Colonic mucosa (tissue), 4 donors: ENCODE data around the gene TELO2. TPM values are rescaled to one million over a fixed set of nuclear protein-coding genes. Genes with fewer than 3 reads are reported as not detected.

Experiments
- DNase-seq: peaks from one replicate; pipeline ENCODE4 v3.0.0-alpha.2; 2020
- H3K27ac ChIP-seq: fragments of 200-600 bp; one replicate; pipeline ENCODE4 v1.8.0; 2021
- H3K27me3 ChIP-seq: fragments of 200-600 bp; one replicate; pipeline ENCODE4 v1.8.0; 2021
- H3K36me3 ChIP-seq: fragments of 200-600 bp; one replicate; pipeline ENCODE4 v1.8.0; 2021
- H3K4me1 ChIP-seq: fragments of 200-600 bp; one replicate; pipeline ENCODE4 v1.8.0; 2021; ENCODE audit warnings: mild to moderate bottlenecking
- H3K4me3 ChIP-seq: fragments of 200-600 bp; one replicate; pipeline ENCODE4 v1.8.0; 2021
- H3K9ac ChIP-seq, 2 donors: one replicate each; pipeline ENCODE4 v1.7.0; 2013; ENCODE audit warnings: control low read depth in 2 of 2, low read depth in 2 of 2, low read length in 2 of 2
- H3K9me3 ChIP-seq: fragments of 200-600 bp; one replicate; pipeline ENCODE4 v1.8.0; 2021
- intact Hi-C: fragments of 100-400 bp; cut with DNase I; formaldehyde crosslinking; loops from one replicate; pipeline ENCODE4 v1.14.1; 2022
- total RNA-seq, 2 donors: library from RNA; stranded (reverse); fragmentation: NEBNext Ultra II Directional in 1 of 2; extraction: Animal tissue kit (Norgen Biotek cat#: 25700) in 1 of 2; gene quantifications; one replicate each; pipeline ENCODE4 v1.2.1, GENCODE V29; 2021
- TF ChIP-seq, protein P1 (sequence below): fragments of 200-600 bp; IDR thresholded peaks from one replicate; pipeline ENCODE4 v1.8.0; 2022; ENCODE audit warnings: antibody characterized with exemption, mild to moderate bottlenecking
- donor health status: healthy.
- donor health status: DM: no; HTN: no; CAD: no.
- donor health status: DM: no; HTN: no; CAD: no.

Gene TELO2
- total RNA-seq, 2 donors from 2014 or later: 18.4 to 76.0 TPM

DNA sequence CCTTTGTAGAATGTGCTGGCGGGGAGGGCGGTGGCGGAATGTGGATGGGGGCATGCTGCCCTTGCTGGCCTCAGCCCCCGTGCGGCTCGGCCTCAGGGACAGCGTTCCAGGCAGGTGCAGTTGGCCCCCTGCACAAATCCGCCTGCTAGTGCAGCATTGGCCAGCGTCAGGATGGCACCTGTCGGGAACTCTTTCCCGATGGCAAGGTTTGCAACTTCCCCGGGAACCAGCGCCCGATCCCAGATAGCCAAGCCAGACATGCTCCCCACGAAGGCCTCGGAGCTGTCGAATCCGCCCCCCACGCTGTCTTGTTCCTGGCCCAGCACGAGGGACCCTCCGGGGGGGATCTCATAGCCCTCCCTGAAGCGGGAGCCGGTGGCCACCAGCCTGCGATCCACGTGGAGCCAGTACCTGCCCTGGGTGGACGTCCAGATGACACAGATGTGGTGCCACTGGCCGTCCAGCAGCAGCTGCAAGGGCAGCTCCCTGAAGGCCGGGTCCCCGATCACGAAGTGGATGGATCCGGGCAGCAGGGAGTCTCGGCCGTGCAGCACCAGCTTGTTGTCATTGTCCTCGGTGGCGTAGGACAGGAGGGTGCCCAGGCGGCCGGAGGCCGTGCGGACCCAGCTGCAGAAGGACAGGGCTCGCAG, 7.2 kb upstream of the TELO2 start:
- Histone ChIP-seq H3K36me3 (no peaks in the 10 kb centered on the region), H3K27ac (no peak overlapping the region), H3K27me3 (no peaks in the 10 kb centered on the region), H3K4me3 (no peak overlapping the region), H3K9me3 (no peaks in the 10 kb centered on the region), H3K4me1 (no peaks in the 10 kb centered on the region), H3K9ac (no peak overlapping the region)
- DNase-seq: no peak
- TF ChIP-seq, protein P1, sequence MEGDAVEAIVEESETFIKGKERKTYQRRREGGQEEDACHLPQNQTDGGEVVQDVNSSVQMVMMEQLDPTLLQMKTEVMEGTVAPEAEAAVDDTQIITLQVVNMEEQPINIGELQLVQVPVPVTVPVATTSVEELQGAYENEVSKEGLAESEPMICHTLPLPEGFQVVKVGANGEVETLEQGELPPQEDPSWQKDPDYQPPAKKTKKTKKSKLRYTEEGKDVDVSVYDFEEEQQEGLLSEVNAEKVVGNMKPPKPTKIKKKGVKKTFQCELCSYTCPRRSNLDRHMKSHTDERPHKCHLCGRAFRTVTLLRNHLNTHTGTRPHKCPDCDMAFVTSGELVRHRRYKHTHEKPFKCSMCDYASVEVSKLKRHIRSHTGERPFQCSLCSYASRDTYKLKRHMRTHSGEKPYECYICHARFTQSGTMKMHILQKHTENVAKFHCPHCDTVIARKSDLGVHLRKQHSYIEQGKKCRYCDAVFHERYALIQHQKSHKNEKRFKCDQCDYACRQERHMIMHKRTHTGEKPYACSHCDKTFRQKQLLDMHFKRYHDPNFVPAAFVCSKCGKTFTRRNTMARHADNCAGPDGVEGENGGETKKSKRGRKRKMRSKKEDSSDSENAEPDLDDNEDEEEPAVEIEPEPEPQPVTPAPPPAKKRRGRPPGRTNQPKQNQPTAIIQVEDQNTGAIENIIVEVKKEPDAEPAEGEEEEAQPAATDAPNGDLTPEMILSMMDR: no peak
- intact Hi-C loops: no loop called here

DNA sequence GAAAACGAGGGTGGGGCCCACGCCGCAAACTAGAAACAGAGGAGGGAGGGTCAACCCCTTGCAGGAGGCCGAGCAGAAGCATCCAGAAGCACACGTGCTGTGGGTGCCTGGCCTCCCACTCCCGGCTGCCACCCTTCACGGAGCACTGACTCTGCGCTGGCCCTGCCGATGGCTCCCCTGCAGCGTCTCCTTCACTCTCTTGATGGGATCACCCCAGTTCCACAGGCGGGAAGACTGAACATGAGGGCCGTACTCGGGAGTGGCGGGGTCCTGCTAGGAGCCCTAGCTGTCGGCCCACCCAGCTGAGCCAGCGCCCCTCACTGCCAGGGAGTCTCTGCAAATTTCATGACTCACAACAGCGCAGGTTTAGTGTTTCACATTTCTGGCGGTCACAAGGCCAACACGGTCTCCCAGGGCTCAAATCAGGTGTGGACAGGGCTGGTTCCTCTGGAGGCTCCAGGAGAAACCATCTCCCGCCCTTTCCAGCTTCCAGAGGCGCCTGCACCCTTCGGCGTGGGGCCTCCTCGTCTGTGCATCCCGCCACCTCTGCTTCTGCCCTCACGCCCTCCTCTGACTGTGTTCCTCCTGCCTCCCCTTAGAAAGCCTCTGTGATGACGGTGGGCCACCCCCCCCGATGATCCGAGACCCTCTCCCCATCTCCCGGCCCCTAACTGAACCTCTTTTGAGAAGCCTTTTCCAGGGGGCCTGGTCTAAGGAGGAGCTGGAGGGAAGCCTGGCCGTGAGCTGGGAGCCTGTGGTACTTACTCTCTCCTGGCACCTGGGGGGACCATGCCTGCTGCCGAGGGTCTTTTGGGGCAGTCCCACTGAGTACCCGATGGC, 6.4 kb upstream of the TELO2 start:
- H3K27me3 ChIP-seq: no peaks in the 10 kb centered on the region
- no peak overlapping the region for H3K27ac ChIP-seq
- H3K9ac ChIP-seq: no peak overlapping the region
- no peaks in the 10 kb centered on the region for H3K9me3 ChIP-seq
- DNase-seq: no peak
- H3K36me3 ChIP-seq: no peaks in the 10 kb centered on the region
- TF ChIP-seq, protein P1: no peak
- no peaks in the 10 kb centered on the region for H3K4me1 ChIP-seq
- no peak overlapping the region for H3K4me3 ChIP-seq
- intact Hi-C loops: no loop called here

DNA sequence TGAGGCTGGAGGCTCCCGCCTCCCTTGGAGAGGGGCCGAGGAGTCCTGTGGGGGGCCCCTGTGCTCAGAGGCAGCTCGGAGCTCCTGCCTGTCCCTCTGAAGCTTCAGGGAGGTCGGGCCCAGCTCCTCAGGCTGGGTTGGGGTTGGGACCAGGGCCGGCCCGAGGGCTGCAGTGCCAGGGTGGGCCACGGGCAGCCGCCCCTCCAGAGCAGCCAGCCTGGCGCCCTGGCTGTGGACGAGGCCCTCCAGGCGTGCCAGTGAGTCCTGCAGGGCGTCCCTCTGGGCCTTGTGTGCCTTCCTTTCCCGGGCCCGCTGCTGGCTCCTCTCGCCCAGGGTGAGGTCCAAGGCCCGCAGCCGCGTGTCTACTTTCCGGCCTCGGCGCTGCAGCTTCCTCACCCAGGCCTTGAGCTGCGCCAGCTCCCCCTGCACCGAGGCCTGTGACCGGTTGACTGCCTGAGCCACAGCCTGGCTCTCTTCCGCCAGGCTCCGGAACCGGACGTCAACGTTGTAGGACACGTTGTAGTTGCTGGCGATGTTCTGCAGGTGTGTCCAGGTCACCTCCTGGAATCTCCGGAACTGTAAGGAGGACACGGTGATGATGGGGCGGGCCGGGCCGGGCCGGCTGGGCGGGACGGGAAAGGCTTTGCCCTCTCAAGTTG, 5.6 kb upstream of the TELO2 start:
- H3K9ac ChIP-seq: no peak overlapping the region
- TF ChIP-seq, protein P1: no peak
- DNase-seq: no peak

DNA sequence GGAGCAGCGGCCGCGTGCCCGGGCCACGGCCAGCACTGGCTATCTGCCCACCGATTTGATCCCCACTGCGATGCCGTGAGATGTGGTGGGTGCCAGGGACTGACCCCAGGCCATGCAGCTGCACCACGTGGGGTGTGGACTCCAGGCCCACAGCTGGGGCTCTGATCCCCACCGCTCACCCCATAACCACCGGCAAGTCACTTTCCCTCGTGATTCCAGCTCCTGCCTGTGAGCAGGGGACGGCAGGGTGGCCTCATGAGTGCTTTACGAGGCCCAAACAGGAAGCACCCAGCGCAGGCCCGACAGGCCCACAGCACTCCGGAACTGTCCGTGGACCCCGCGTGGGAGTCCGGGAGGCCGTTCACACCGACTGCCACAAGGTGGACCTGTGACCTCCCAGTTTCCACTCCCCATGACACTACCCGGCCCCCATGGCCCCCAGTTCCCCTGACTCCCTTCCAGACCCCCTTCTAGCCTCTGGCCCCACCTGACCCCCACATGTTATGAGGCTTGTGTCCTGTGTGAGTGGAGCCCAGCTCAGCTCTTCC, 5.0 kb upstream of the TELO2 start:
- Histone ChIP-seq H3K27ac (no peak overlapping the region), H3K9me3 (no peaks in the 10 kb centered on the region), H3K4me1 (no peaks in the 10 kb centered on the region), H3K27me3 (no peaks in the 10 kb centered on the region), H3K4me3 (no peak overlapping the region), H3K9ac (no peak overlapping the region), H3K36me3 (no peaks in the 10 kb centered on the region)
- DNase-seq: no peak
- intact Hi-C loops: no loop called here
- TF ChIP-seq, protein P1: no peak

More for the DNA sequence above, 5.6 kb upstream of the TELO2 start:
- Histone ChIP-seq H3K4me3 (no peak overlapping the region), H3K4me1 (no peaks in the 10 kb centered on the region), H3K9me3 (no peaks in the 10 kb centered on the region), H3K27me3 (no peaks in the 10 kb centered on the region), H3K36me3 (no peaks in the 10 kb centered on the region), H3K27ac (no peak overlapping the region)
- intact Hi-C loops: no loop called here

DNA sequence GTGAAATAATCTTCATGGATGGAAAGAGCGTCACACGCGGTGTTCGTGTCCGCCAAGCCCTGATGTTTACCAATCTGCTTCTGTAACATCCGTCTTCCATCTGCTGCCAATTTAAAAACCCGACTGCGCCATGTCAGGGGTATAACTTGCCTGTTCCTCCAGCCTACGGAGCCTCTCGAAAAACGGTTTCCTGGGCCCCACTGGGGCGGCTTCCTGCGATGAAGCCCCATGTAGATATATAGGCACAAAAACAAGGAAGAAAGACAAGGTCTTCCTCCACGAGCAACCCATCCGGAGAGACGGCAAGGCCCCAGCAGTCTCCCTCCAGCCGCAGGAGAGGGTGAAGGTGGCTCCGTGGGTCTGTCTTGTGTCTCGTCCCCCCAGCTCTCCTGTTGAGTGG, 4.5 kb upstream of the TELO2 start, which contains the start of gene PTX4:
PTX4 (minus strand) TSS at position 326 of the 400 bp plus-strand sequence; CDS start at position 291, 35 bp downstream.
- TF ChIP-seq, protein P1: no peak
- Histone ChIP-seq H3K9ac (no peak within 1 kb of the TSS), H3K27me3 (no peaks in the 10 kb centered on the region), H3K36me3 (no peaks in the 10 kb centered on the region), H3K9me3 (no peaks in the 10 kb centered on the region), H3K4me3 (no peak within 1 kb of the TSS), H3K27ac (no peak within 1 kb of the TSS), H3K4me1 (no peaks in the 10 kb centered on the region)
- intact Hi-C loops: no loop called here
- no peak for DNase-seq
